HG02840 (cell line): ENCODE measurements around the gene SLC16A13.
"Not testable (repeated sequence)": the region's sequence is repeated elsewhere in the genome, so short reads cannot be mapped to it uniquely, and the experiment has no call there.

Experiments
- ATAC-seq: cut with Tn5 transposase; IDR thresholded peaks from one replicate; pipeline ENCODE4 v1.9.1; 2021; ENCODE audit warnings: mild to moderate bottlenecking, moderate library complexity, moderate number of reproducible peaks; ENCODE audit not compliant: unreplicated experiment, low FRiP score

SLC16A13 gene

DNA sequence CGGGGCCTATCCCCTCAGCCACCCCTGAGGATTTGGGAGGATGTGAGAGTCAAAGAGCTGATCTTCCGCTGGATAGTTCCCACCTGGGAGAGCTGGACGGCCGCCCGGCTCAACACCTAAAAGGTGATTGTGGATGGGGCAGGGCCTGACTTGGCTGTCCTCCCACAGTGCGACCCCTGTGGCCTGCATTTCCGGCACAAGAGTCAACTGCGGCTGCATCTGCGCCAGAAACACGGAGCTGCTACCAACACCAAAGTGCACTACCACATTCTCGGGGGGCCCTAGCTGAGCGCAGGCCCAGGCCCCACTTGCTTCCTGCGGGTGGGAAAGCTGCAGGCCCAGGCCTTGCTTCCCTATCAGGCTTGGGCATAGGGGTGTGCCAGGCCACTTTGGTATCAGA lies 8.5 kb upstream of the SLC16A13 start:
- ATAC-seq: no peak

DNA sequence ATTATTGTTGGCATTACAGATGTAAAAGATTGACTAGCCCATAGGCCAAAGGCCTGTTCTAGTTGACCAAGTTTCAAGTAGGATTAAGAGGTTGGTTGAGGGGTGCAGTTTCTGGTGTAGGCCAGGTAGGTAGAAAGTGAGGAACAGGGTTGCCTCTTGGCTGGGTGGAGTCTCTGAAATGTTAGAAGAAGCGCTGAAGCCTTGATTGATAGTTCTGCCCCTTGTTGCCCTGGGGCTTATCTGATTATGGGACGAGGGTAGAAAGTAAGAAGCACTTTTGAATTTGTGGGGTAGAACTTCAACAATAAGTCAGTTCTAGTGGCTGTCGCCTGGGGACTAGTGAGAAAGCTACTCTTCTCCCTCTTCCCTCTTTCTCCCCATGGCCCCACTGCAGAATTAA lies 6.7 kb upstream of the SLC16A13 start:
- ATAC-seq: no peak

GRCh38 chr17:7029659-7030058 lies 6.2 kb upstream of the SLC16A13 start:
- no peak for ATAC-seq

DNA sequence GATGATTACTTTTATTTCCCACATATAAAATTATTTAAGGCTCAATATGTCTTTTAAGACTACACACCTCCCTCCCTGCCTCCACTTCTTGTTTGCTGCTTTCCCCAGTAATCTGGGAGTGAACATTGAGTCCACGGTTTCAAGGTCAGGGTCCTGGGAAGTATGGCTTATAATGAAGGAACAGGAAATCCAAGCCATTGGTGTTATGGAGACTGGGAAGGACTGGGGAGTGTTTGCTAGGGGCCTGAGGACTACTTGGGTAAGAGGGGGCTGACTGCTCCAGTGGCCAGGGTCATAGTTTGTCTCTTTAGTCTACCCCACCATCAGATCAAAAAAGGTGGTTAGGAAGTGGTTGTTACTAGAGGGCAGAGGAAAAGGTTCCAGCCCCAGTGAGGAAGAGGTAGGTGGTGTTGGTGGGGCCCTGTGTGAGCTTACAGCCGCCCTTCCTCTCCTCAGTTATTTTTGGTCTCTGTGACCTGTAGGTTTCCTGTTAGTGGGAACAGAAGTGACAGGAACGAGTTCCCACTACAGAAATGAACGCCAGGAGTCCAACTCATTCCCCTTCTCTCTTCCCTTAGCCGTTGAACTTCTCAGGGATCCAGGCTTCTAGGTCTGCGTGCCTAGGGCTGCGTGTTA lies 742 bp upstream of the SLC16A13 start:
- peak; percentile 11 for ATAC-seq

DNA sequence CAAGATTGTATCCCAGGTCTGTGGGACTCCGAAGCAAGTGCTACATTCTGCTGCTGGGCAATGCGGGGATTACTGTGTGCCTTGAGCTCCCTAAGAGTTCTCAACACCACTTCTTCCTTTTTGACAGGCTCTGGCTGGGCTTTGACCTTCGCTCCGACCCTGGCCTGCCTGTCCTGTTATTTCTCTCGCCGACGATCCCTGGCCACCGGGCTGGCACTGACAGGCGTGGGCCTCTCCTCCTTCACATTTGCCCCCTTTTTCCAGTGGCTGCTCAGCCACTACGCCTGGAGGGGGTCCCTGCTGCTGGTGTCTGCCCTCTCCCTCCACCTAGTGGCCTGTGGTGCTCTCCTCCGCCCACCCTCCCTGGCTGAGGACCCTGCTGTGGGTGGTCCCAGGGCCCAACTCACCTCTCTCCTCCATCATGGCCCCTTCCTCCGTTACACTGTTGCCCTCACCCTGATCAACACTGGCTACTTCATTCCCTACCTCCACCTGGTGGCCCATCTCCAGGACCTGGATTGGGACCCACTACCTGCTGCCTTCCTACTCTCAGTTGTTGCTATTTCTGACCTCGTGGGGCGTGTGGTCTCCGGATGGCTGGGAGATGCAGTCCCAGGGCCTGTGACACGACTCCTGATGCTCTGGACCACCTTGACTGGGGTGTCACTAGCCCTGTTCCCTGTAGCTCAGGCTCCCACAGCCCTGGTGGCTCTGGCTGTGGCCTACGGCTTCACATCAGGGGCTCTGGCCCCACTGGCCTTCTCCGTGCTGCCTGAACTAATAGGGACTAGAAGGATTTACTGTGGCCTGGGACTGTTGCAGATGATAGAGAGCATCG lies 2.4 kb downstream of the SLC16A13 start:
- ATAC-seq: no peak

- ATAC-seq: no peak
Measured at GRCh38 chr17:7039832-7040231, 4.0 kb downstream of the SLC16A13 start.

DNA sequence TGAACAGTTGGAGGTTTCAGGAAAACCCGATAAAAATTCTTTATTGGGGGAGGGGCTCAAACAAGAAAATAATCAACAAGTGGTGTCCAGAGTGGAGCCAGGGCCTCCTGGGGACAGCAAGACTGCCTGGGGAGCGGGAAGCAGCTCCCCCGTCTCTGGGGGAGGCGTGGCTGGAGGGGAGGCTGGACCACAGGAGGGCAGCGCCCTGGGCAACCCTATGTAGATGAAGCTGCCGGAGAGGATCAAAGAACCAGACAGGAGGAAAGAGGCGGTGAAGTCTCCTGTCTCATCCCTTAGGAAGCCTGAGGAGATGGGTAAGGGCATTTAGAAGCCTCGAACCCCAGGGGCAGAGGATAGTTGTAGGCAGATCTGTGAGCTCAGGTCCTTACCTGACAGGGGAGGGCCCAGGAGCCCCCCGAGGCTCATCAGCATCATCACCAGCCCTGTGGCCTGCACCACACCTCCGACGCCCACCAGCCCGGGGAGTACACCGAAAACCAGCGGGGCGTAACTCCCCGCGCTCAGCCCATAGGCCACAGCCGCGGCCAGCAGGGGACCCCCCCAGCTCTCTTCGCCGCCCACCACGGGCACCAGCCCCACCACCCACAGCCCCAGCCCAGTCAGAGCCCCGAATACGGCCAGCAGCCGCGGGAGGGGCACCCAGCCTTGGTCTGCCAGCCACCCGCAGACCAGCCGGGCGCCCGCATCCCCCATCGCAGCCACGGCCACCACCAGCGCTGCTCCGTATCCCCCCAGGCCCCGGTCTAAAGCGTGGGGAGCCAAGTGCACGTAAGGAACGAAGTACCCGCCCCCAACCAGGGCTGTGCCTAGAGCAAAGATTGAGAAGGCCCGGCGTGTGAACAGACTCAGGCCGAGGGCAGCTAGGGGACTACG lies 6.0 kb downstream of the SLC16A13 start:
- no peak for ATAC-seq

DNA sequence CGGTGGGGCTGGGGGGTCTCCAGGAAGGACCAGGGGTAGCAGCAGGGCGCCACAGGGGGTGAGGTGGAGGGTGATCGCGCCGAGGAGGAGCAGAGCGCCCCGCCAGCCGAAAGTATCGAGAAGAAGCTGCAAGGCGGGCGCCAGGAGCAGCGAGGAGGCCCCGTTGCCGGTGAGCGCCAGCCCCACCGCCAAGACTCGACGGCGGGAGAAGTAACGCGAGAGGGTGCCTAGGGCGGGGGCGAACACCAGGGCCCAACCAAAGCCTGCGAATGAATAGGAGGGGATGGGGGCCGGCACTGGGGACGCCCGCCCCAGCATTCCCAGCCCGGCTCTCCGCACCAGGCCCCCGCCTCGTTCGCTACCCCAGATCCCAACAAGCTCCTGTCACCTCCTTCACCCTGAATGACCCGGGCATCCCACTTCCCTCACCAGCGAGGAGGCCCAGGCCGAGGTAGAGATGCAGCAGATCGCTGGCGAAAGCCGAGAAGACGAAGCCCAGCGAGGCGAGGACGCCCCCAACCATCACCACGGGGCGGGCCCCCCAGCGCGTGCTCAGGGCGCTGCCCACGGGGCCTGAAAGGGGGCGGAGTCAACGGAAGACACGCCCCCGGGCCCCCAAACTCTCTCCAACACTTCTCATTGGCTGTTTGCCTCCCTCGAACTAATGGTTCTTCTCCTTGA lies 6.8 kb downstream of the SLC16A13 start:
- ATAC-seq: no peak

DNA sequence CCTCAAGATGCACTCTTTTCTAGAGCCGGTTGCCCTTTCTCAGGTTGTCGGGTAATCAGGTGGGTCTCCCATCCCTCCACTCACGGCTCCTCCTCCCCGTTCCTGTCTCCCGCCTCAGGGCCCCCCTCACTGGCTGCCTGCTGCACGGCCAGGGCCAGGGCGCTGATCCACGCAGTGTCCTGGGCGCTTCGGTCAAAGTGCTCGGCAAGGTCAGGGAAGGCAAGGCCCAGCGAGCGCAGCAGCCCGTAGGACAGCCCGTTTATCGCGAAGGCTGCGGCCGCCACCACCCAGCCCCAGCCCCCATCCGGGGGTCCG lies 7.3 kb downstream of the SLC16A13 start:
- no peak for ATAC-seq

GRCh38 chr17:7043497-7044198 lies 7.8 kb downstream of the SLC16A13 start, which contains the start of gene SLC16A11:
Gene SLC16A11, minus strand, starts transcription at chr17:7044092. Its CDS starts 579 bp downstream, at chr17:7043513.
- no peak for ATAC-seq

DNA sequence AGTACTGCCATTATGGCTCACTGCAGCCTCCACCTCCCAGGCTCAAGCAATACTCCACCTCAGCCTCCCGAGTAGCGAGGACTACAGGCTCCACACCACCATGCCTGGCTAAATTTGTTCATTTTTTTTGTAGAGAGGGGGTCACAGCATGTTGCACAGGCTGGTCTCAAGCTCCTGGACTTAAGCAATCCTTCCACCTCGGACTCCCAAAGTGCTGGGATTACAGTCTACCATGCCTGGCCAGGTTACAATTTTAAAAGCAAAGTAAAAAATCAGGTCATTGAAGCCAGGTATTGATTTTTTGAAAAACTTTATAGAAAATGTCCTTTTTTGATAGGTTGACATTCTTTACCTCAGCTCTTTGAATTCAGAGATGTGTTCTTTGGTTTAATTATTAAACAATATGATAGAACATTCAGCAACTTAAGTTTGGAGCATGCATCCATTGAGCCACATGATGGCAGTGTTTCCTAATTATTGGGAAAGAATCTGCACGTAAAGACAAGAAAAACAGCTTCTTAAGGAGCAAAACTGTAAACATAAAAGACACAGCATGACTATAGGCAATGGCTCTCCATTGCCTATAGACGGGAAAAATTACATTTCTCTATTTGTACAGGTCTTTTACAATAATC lies 9.8 kb downstream of the SLC16A13 start:
- no peak for ATAC-seq

- ATAC-seq: no peak
Measured at GRCh38 chr17:7046127-7046724, 10.4 kb downstream of the SLC16A13 start.

- ATAC-seq: not testable (repeated sequence)
Measured at GRCh38 chr17:7046725-7047397, 11.0 kb downstream of the SLC16A13 start.

- no peak for ATAC-seq
Measured at GRCh38 chr17:7047566-7047965, 11.8 kb downstream of the SLC16A13 start.

GRCh38 chr17:7048968-7049367 lies 13.2 kb downstream of the SLC16A13 start:
- no peak for ATAC-seq

DNA sequence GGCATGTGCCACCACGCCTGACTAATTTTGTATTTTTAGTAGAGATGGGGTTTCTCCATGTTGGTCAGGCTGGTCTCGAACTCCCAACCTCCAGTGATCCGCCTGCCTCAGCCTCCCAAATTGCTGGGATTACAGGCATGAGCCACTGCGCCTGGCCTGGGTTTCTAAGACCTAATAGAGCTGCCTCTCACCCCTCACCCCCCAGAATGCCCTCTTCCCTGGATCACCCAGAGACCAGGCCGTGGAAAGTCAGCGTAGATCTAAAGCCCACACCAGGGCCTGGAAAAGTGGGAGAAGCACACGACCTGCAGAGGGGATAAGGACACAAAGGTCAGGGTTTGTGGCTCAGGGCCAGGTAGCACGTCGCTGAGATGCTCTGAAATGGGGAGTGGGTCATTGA lies 14.8 kb downstream of the SLC16A13 start:
- ATAC-seq: not testable (repeated sequence)

DNA sequence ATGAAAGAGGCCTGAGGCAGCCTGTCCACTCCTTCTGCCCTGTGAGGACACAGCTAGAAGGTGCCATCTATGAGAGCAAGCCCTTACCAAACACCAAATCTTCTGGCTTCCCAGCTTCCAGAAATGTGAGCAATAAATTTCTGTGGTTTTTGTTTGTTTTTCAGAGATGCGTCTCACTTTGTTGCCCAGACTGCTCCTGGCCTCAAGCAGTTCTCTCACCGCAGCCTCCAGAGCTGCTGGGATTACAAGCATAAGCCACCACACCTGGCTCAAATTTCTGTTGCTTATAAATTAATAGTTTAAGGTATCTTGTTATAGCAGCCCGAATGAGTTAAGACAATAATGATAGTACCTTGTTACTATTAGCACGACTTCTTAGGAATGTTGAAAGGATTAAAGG lies 20.6 kb downstream of the SLC16A13 start:
- no peak for ATAC-seq

- no peak for ATAC-seq
Measured at GRCh38 chr17:7058831-7059447, 23.1 kb downstream of the SLC16A13 start.
